ENCODE measurements around the gene HSF2. TPM values are rescaled to one million over a fixed set of nuclear protein-coding genes. Genes with fewer than 3 reads are reported as not detected.

Gene HSF2
- total RNA-seq, 1 donor: 32.9 TPM

GRCh38 chr6:122461885-122462284 lies 62.4 kb downstream of the HSF2 start:
- Histone ChIP-seq H3K4me1 (ENCODE audit: insufficient read depth, low read length) (peaks cover 7% of the 10 kb centered on the region), H4K20me1 (ENCODE audit: insufficient read depth, low read length) (peaks cover 77% of the 10 kb centered on the region), H3K79me2 (ENCODE audit: insufficient read depth, low read length) (peaks cover 97% of the 10 kb centered on the region), H2AFZ (ENCODE audit: low read length) (no peak overlapping the region), H3K9me3 (ENCODE audit: low read depth, low read length) (no peaks in the 10 kb centered on the region), H3K27me3 (ENCODE audit: insufficient read depth, low read length) (no peaks in the 10 kb centered on the region), H3K4me2 (ENCODE audit: insufficient read depth, low read length) (no peak overlapping the region), H3K27ac (ENCODE audit: low read depth, low read length) (no peak overlapping the region), H3K4me3 (ENCODE audit: insufficient read depth, low read length) (no peak overlapping the region), H3K36me3 (ENCODE audit: insufficient read depth, low read length) (peaks cover 8% of the 10 kb centered on the region)
- TF ChIP-seq CTCF (IDR thresholded peaks at IDR 0.05; ENCODE audit: extremely low read depth, low read depth, low read length): no peak
- DNase-seq (ENCODE audit: insufficient read length, low spot score, missing footprints): no peak

- Histone ChIP-seq H2AFZ (ENCODE audit: low read length) (peak within 1 kb of the TSS; percentile 100), H4K20me1 (ENCODE audit: insufficient read depth, low read length) (peaks cover 41% of the 10 kb centered on the region), H3K79me2 (ENCODE audit: insufficient read depth, low read length) (peaks cover 53% of the 10 kb centered on the region), H3K27me3 (ENCODE audit: insufficient read depth, low read length) (no peaks in the 10 kb centered on the region), H3K27ac (ENCODE audit: low read depth, low read length) (peak within 1 kb of the TSS; percentile 97), H3K9me3 (ENCODE audit: low read depth, low read length) (no peaks in the 10 kb centered on the region), H3K36me3 (ENCODE audit: insufficient read depth, low read length) (no peaks in the 10 kb centered on the region), H3K4me1 (ENCODE audit: insufficient read depth, low read length) (peaks cover 9% of the 10 kb centered on the region), H3K4me2 (ENCODE audit: insufficient read depth, low read length) (peak within 1 kb of the TSS; percentile 93), H3K4me3 (ENCODE audit: insufficient read depth, low read length) (peak within 1 kb of the TSS; percentile 98)
- peak; percentile 91 for DNase-seq (ENCODE audit: insufficient read length, low spot score, missing footprints)
- TF ChIP-seq CTCF (IDR thresholded peaks at IDR 0.05; ENCODE audit: extremely low read depth, low read depth, low read length): no peak
These were observed 71.9 kb downstream of the HSF2 start, which contains the start of gene SERINC1 for GRCh38 chr6:122471107-122472021. Gene SERINC1 (minus strand): TSS chr6:122471807. CDS start chr6:122471737, 70 bp downstream.

- peaks cover 9% of the 10 kb centered on the region for H3K4me1 ChIP-seq (ENCODE audit: insufficient read depth, low read length)
- DNase-seq (ENCODE audit: insufficient read length, low spot score, missing footprints): no peak
- H4K20me1 ChIP-seq (ENCODE audit: insufficient read depth, low read length): peaks cover 36% of the 10 kb centered on the region
- H3K79me2 ChIP-seq (ENCODE audit: insufficient read depth, low read length): peaks cover 47% of the 10 kb centered on the region
- no peak for TF ChIP-seq CTCF (IDR thresholded peaks at IDR 0.05; ENCODE audit: extremely low read depth, low read depth, low read length)
- no peaks in the 10 kb centered on the region for H3K27me3 ChIP-seq (ENCODE audit: insufficient read depth, low read length)
- peak overlapping the region; percentile 100 for H2AFZ ChIP-seq (ENCODE audit: low read length)
- no peaks in the 10 kb centered on the region for H3K9me3 ChIP-seq (ENCODE audit: low read depth, low read length)
- H3K36me3 ChIP-seq (ENCODE audit: insufficient read depth, low read length): no peaks in the 10 kb centered on the region
- H3K4me2 ChIP-seq (ENCODE audit: insufficient read depth, low read length): peak overlapping the region; percentile 93
- H3K27ac ChIP-seq (ENCODE audit: low read depth, low read length): peak overlapping the region; percentile 97
- H3K4me3 ChIP-seq (ENCODE audit: insufficient read depth, low read length): peak overlapping the region; percentile 98
These were observed 72.5 kb downstream of the HSF2 start for GRCh38 chr6:122472022-122472340.

- H3K27me3 ChIP-seq (ENCODE audit: insufficient read depth, low read length): no peaks in the 10 kb centered on the region
- H2AFZ ChIP-seq (ENCODE audit: low read length): no peak overlapping the region
- H3K4me1 ChIP-seq (ENCODE audit: insufficient read depth, low read length): no peaks in the 10 kb centered on the region
- no peak overlapping the region for H3K4me2 ChIP-seq (ENCODE audit: insufficient read depth, low read length)
- peaks cover 6% of the 10 kb centered on the region for H3K79me2 ChIP-seq (ENCODE audit: insufficient read depth, low read length)
- H3K27ac ChIP-seq (ENCODE audit: low read depth, low read length): no peak overlapping the region
- no peaks in the 10 kb centered on the region for H3K36me3 ChIP-seq (ENCODE audit: insufficient read depth, low read length)
- DNase-seq (ENCODE audit: insufficient read length, low spot score, missing footprints): peak; percentile 54
- no peaks in the 10 kb centered on the region for H3K9me3 ChIP-seq (ENCODE audit: low read depth, low read length)
- no peak overlapping the region for H3K4me3 ChIP-seq (ENCODE audit: insufficient read depth, low read length)
- peaks cover under 1% of the 10 kb centered on the region for H4K20me1 ChIP-seq (ENCODE audit: insufficient read depth, low read length)
- peak; percentile 55 for TF ChIP-seq CTCF (IDR thresholded peaks at IDR 0.05; ENCODE audit: extremely low read depth, low read depth, low read length)
These were observed 76.7 kb downstream of the HSF2 start for GRCh38 chr6:122476131-122476530.

Data from osteoblast (primary cell).